Measurements from ENCODE around the gene SSR1. TPM values are rescaled to one million over a fixed set of nuclear protein-coding genes. Genes with fewer than 3 reads are reported as not detected.

Gene SSR1
- total and polyA plus RNA-seq, 2 of the 13 experiments (the other 11 are each of a cell fraction or from before 2014, with no cell fraction given) = 203 to 243 TPM

DNA sequence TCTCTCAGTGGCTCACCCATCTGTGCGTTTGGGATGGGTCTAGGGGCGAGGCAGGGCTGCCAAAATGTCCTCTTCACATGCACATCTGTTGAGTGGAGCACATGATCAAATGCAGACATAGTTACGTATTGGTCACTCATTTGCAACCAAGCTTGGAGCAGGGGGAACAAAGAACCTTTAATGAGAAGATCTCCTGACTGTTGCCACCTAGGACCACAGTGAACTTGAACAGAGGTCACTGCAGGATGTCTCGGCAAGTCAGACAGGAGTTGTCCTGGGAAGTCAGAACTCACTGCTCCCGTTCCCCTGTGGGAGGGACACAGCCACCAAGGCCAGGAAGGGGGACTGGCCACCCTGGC, 73.4 kb downstream of the SSR1 start (continued):
- TF ChIP-seq REST (IDR thresholded peaks at IDR 0.05; ENCODE audit: borderline replicate concordance in 1 of 2, low read depth in 1 of 2, low read length in 2 of 2) = no peak
- TF ChIP-seq RBM22 (optimal IDR thresholded peaks at IDR 0.05; ENCODE audit: low read length) = peak; percentile 52
- no peak for TF ChIP-seq SP1 (IDR thresholded peaks at IDR 0.05)
- no peak for TF ChIP-seq SP1 (CRISPR knock-in tag; IDR thresholded peaks at IDR 0.05)
- no peak for TF ChIP-seq SOX5 (CRISPR knock-in tag; IDR thresholded peaks at IDR 0.05; ENCODE audit: borderline replicate concordance)
- TF ChIP-seq, protein P1, sequence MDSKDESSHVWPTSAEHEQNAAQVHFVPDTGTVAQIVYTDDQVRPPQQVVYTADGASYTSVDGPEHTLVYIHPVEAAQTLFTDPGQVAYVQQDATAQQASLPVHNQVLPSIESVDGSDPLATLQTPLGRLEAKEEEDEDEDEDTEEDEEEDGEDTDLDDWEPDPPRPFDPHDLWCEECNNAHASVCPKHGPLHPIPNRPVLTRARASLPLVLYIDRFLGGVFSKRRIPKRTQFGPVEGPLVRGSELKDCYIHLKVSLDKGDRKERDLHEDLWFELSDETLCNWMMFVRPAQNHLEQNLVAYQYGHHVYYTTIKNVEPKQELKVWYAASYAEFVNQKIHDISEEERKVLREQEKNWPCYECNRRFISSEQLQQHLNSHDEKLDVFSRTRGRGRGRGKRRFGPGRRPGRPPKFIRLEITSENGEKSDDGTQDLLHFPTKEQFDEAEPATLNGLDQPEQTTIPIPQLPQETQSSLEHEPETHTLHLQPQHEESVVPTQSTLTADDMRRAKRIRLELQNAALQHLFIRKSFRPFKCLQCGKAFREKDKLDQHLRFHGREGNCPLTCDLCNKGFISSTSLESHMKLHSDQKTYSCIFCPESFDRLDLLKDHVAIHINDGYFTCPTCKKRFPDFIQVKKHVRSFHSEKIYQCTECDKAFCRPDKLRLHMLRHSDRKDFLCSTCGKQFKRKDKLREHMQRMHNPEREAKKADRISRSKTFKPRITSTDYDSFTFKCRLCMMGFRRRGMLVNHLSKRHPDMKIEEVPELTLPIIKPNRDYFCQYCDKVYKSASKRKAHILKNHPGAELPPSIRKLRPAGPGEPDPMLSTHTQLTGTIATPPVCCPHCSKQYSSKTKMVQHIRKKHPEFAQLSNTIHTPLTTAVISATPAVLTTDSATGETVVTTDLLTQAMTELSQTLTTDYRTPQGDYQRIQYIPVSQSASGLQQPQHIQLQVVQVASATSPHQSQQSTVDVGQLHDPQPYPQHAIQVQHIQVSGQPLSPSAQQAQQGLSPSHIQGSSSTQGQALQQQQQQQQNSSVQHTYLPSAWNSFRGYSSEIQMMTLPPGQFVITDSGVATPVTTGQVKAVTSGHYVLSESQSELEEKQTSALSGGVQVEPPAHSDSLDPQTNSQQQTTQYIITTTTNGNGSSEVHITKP (CRISPR knock-in tag; IDR thresholded peaks at IDR 0.05; ENCODE audit: low read depth) = 0 out of 2 replicates have a peak, but pooled peaks have one; percentile 3
- TF ChIP-seq ARID2 (CRISPR knock-in tag; IDR thresholded peaks at IDR 0.05; ENCODE audit: borderline replicate concordance) = no peak
- TF ChIP-seq ZNF83 (CRISPR knock-in tag; IDR thresholded peaks at IDR 0.05; ENCODE audit: borderline replicate concordance) = no peak
- TF ChIP-seq, protein P2, sequence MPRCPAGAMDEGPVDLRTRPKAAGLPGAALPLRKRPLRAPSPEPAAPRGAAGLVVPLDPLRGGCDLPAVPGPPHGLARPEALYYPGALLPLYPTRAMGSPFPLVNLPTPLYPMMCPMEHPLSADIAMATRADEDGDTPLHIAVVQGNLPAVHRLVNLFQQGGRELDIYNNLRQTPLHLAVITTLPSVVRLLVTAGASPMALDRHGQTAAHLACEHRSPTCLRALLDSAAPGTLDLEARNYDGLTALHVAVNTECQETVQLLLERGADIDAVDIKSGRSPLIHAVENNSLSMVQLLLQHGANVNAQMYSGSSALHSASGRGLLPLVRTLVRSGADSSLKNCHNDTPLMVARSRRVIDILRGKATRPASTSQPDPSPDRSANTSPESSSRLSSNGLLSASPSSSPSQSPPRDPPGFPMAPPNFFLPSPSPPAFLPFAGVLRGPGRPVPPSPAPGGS (CRISPR knock-in tag; IDR thresholded peaks at IDR 0.05) = no peak
- no peak for TF ChIP-seq MTF1 (CRISPR knock-in tag; IDR thresholded peaks at IDR 0.05)
- TF ChIP-seq E2F1 (CRISPR knock-in tag; IDR thresholded peaks at IDR 0.05) = no peak
- TF ChIP-seq, protein P3, sequence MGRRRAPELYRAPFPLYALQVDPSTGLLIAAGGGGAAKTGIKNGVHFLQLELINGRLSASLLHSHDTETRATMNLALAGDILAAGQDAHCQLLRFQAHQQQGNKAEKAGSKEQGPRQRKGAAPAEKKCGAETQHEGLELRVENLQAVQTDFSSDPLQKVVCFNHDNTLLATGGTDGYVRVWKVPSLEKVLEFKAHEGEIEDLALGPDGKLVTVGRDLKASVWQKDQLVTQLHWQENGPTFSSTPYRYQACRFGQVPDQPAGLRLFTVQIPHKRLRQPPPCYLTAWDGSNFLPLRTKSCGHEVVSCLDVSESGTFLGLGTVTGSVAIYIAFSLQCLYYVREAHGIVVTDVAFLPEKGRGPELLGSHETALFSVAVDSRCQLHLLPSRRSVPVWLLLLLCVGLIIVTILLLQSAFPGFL (CRISPR knock-in tag; IDR thresholded peaks at IDR 0.05) = no peak
- no peak for TF ChIP-seq TBP (CRISPR knock-in tag; IDR thresholded peaks at IDR 0.05)
- no peak for TF ChIP-seq KMT2B (CRISPR knock-in tag; IDR thresholded peaks at IDR 0.05)
- TF ChIP-seq, protein P4, sequence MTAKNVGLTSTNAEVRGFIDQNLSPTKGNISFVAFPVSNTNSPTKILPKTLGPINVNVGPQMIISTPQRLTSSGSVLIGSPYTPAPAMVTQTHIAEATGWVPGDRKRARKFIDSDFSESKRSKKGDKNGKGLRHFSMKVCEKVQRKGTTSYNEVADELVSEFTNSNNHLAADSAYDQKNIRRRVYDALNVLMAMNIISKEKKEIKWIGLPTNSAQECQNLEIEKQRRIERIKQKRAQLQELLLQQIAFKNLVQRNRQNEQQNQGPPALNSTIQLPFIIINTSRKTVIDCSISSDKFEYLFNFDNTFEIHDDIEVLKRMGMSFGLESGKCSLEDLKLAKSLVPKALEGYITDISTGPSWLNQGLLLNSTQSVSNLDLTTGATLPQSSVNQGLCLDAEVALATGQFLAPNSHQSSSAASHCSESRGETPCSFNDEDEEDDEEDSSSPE (CRISPR knock-in tag; IDR thresholded peaks at IDR 0.05) = no peak
- TF ChIP-seq TOE1 (CRISPR knock-in tag; IDR thresholded peaks at IDR 0.05) = no peak
- no peak for TF ChIP-seq ZMYM2 (CRISPR knock-in tag; IDR thresholded peaks at IDR 0.05)
- no peak for TF ChIP-seq ZNF629 (CRISPR knock-in tag; conservative IDR thresholded peaks at IDR 0.05)
- no peak for TF ChIP-seq MAFF (IDR thresholded peaks at IDR 0.05; ENCODE audit: low read depth, low read length)
- no peak for TF ChIP-seq AGO2 (optimal IDR thresholded peaks at IDR 0.05; ENCODE audit: low read depth, low read length)
